DND-41 (cell line): ENCODE results near the gene SPSB1.

ENCODE experiments used
- EZH2 ChIP-seq: IDR thresholded peaks from 3 replicates; pipeline ENCODE4 v1.6.1; 2012; ENCODE audit warnings: borderline replicate concordance, low read depth, mild to moderate bottlenecking, moderate library complexity, low read length, inconsistent platforms; ENCODE audit not compliant: severe bottlenecking
- TF ChIP-seq, protein P1 (sequence below): IDR thresholded peaks from 2 replicates; pipeline ENCODE4 v1.5.1; 2012; ENCODE audit warnings: borderline replicate concordance, low read length, moderate library complexity, mild to moderate bottlenecking; ENCODE audit not compliant: poor library complexity, severe bottlenecking; ENCODE audit errors: extremely low read depth

DNA sequence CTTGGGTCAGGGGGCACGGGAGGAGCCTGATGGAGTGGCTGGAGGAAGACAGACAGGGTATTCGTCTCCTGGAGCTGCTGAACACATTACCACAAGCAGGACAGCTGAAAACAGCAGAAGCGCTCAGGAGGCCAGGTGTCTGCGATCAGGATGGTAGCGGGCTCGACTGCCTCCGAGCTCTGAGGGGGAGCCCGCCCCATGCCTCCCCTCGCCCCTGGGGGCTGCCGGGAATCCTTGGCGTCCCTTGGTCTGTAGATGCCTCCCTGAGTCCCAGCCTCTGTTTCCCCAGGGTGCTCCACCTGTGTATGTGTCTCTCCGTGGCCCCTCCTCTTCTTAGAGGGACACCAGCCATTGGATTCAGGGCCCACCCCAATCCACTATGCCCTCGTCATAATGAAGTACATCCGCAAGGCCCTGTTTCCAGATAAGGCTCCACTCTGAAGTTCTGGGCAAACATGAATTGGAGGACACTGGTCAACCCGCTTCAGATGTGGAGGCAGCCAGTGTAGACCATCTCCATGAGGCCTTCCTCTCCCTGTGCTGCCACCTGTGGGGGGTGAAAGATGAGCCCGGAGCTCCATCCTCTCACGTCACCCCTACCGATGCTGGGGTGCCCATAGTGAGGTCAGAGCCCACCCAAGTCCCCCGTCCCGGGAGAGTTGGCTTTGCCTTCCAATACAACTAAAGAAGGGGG is 67.8 kb downstream of the SPSB1 start:
- TF ChIP-seq, protein P1, sequence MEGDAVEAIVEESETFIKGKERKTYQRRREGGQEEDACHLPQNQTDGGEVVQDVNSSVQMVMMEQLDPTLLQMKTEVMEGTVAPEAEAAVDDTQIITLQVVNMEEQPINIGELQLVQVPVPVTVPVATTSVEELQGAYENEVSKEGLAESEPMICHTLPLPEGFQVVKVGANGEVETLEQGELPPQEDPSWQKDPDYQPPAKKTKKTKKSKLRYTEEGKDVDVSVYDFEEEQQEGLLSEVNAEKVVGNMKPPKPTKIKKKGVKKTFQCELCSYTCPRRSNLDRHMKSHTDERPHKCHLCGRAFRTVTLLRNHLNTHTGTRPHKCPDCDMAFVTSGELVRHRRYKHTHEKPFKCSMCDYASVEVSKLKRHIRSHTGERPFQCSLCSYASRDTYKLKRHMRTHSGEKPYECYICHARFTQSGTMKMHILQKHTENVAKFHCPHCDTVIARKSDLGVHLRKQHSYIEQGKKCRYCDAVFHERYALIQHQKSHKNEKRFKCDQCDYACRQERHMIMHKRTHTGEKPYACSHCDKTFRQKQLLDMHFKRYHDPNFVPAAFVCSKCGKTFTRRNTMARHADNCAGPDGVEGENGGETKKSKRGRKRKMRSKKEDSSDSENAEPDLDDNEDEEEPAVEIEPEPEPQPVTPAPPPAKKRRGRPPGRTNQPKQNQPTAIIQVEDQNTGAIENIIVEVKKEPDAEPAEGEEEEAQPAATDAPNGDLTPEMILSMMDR = no peak
- no peak for TF ChIP-seq EZH2
